IMR-90 (cell line): ENCODE data around the gene PIGM. TPM values are rescaled to one million over a fixed set of nuclear protein-coding genes. Genes with fewer than 3 reads are reported as not detected.

ENCODE experiments used
- ATAC-seq: fragments of 200-7000 bp; cut with Tn5 transposase; 2 replicates; pipeline ENCODE4 v1.9.1; 2020; ENCODE audit warnings: low read depth, mild to moderate bottlenecking, moderate library complexity
- BruUV-seq: library from RNA; stranded (reverse); fragments of 400-500 nt; replicated peaks from 2 replicates; lab custom pipeline; 2021; lab: Mats Ljungman, UMichigan
- CTCF ChIA-PET: fragments of 300-600 bp; formaldehyde crosslinking; extraction: SDS; loops from one replicate; lab custom pipeline; 2021; ENCODE audit warnings: antibody characterized with exemption; lab: Yijun Ruan, JAX
- POLR2A ChIA-PET: fragments of 300-600 bp; sonication (Branson Sonifier 250); formaldehyde crosslinking; loops from one replicate; lab custom pipeline; 2022; ENCODE audit warnings: antibody characterized with exemption; ENCODE audit not compliant: unreplicated experiment; lab: Charles Lee
- DNase-seq: peaks from one replicate; pipeline ENCODE4 v3.0.0; 2013
- H2AFZ ChIP-seq: replicated peaks from 2 replicates; pipeline ENCODE3; 2013; ENCODE audit warnings: low read length, mild to moderate bottlenecking; ENCODE audit not compliant: poor library complexity
- H2AK5ac ChIP-seq: 2 replicates; pipeline ENCODE4 v1.6.1; 2013; ENCODE audit warnings: low read depth, low read length, inconsistent platforms
- H2AK9ac ChIP-seq: replicated peaks from 2 replicates; pipeline ENCODE3; 2013; ENCODE audit warnings: mild to moderate bottlenecking, low read depth, low read length, moderate library complexity; ENCODE audit not compliant: poor library complexity
- H2BK120ac ChIP-seq: 2 replicates; pipeline ENCODE4 v1.6.1; 2013; ENCODE audit warnings: low read depth, low read length, inconsistent platforms
- H2BK15ac ChIP-seq: 3 replicates; pipeline ENCODE4 v1.6.1; 2013; ENCODE audit warnings: low read depth, low read length, inconsistent platforms
- H2BK20ac ChIP-seq: 2 replicates; pipeline ENCODE4 v1.6.1; 2013; ENCODE audit warnings: low read depth, mild to moderate bottlenecking, inconsistent platforms, low read length, moderate library complexity
- H2BK5ac ChIP-seq: 2 replicates; pipeline ENCODE4 v1.6.1; 2013; ENCODE audit warnings: mild to moderate bottlenecking, low read depth, low read length, inconsistent platforms; ENCODE audit not compliant: poor library complexity, severe bottlenecking
- H3K14ac ChIP-seq: replicated peaks from 2 replicates; pipeline ENCODE4 v1.6.1; 2013; ENCODE audit warnings: low read depth, low read length, inconsistent platforms
- H3K18ac ChIP-seq: 2 replicates; pipeline ENCODE4 v1.6.1; 2013; ENCODE audit warnings: low read depth, low read length, control low read depth
- H3K23ac ChIP-seq: 2 replicates; pipeline ENCODE4 v1.6.1; 2013; ENCODE audit warnings: low read depth, low read length, inconsistent platforms
- H3K27ac ChIP-seq: 2 replicates; pipeline ENCODE4 v1.5.1; 2013; ENCODE audit warnings: mild to moderate bottlenecking, control low read depth, low read length; ENCODE audit not compliant: insufficient read depth
- H3K27me3 ChIP-seq: 2 replicates; pipeline ENCODE4 v1.6.1; 2013; ENCODE audit warnings: low read length; ENCODE audit not compliant: control insufficient read depth, insufficient read depth
- H3K36me3 ChIP-seq: 2 replicates; pipeline ENCODE4 v1.6.1; 2013; ENCODE audit warnings: low read length, mixed read lengths; ENCODE audit not compliant: control insufficient read depth, insufficient read depth
- H3K4ac ChIP-seq: 2 replicates; pipeline ENCODE4 v1.6.1; 2013; ENCODE audit warnings: low read depth, low read length, inconsistent platforms
- H3K4me1 ChIP-seq: 2 replicates; pipeline ENCODE4 v1.6.1; 2013; ENCODE audit warnings: low read length, mixed read lengths; ENCODE audit not compliant: control insufficient read depth, insufficient read depth
- H3K4me2 ChIP-seq: 2 replicates; pipeline ENCODE4 v1.6.1; 2013; ENCODE audit warnings: low read depth, mild to moderate bottlenecking, control low read depth, low read length, moderate library complexity
- H3K4me3 ChIP-seq: 2 replicates; pipeline ENCODE4 v1.5.1; 2013; ENCODE audit warnings: low read depth, mild to moderate bottlenecking, control low read depth, low read length, moderate library complexity; ENCODE audit not compliant: insufficient read depth
- H3K56ac ChIP-seq: 2 replicates; pipeline ENCODE4 v1.6.1; 2013; ENCODE audit warnings: low read length, inconsistent platforms; ENCODE audit not compliant: insufficient read depth; ENCODE audit errors: extremely low read depth
- H3K79me1 ChIP-seq, 2 experiments: 2 replicates each; pipeline ENCODE4 v1.6.1; 2013; ENCODE audit warnings: low read length in 2 of 2, inconsistent platforms in 1 of 2, low read depth in 1 of 2
- H3K9ac ChIP-seq: 2 replicates; pipeline ENCODE4 v1.6.1; 2013; ENCODE audit warnings: low read depth, low read length, control low read depth
- H3K9me1 ChIP-seq: 2 replicates; pipeline ENCODE4 v1.6.1; 2013; ENCODE audit warnings: low read length, inconsistent platforms; ENCODE audit not compliant: insufficient read depth
- H3K9me3 ChIP-seq: 2 replicates; pipeline ENCODE4 v1.6.1; 2013; ENCODE audit warnings: low read length; ENCODE audit not compliant: control insufficient read depth, insufficient read depth
- H4K20me1 ChIP-seq: 2 replicates; pipeline ENCODE4 v1.6.1; 2013; ENCODE audit warnings: low read length, inconsistent platforms; ENCODE audit not compliant: insufficient read depth
- H4K5ac ChIP-seq: 2 replicates; pipeline ENCODE4 v1.6.1; 2013; ENCODE audit warnings: mild to moderate bottlenecking, low read depth, low read length, control low read depth
- H4K8ac ChIP-seq, 2 experiments: 2 replicates each; pipeline ENCODE4 v1.6.1; 2013; ENCODE audit warnings: low read depth in 2 of 2, low read length in 2 of 2, control low read depth in 1 of 2, inconsistent platforms in 1 of 2
- H4K91ac ChIP-seq: 2 replicates; pipeline ENCODE4 v1.6.1; 2013; ENCODE audit warnings: low read depth, low read length, inconsistent platforms; ENCODE audit not compliant: insufficient read depth
- BHLHE40 ChIP-seq: fragments of 150-350 bp; IDR thresholded peaks from 2 replicates; pipeline ENCODE4 v1.6.1; 2016; ENCODE audit warnings: mild to moderate bottlenecking, low read depth, low read length
- CEBPB ChIP-seq: IDR thresholded peaks from 2 replicates; pipeline ENCODE4 v1.6.1; 2012; ENCODE audit warnings: low read depth, low read length, improper control_type of control experiment
- CHD1 ChIP-seq: IDR thresholded peaks from 2 replicates; pipeline ENCODE4 v1.6.1; 2012; ENCODE audit warnings: low read depth, low read length, improper control_type of control experiment
- FOS ChIP-seq: fragments of 150-350 bp; IDR thresholded peaks from 2 replicates; pipeline ENCODE4 v1.6.1; 2016; ENCODE audit warnings: low read depth, low read length
- MAFK ChIP-seq: IDR thresholded peaks from 2 replicates; pipeline ENCODE4 v1.6.1; 2012; ENCODE audit warnings: low read depth, low read length, improper control_type of control experiment
- MAZ ChIP-seq: IDR thresholded peaks from 2 replicates; pipeline ENCODE4 v1.6.1; 2012; ENCODE audit warnings: low read depth, mild to moderate bottlenecking, low read length, improper control_type of control experiment, moderate library complexity, borderline replicate concordance
- MXI1 ChIP-seq: IDR thresholded peaks from 2 replicates; pipeline ENCODE4 v1.6.1; 2012; ENCODE audit warnings: low read depth, mild to moderate bottlenecking, low read length, moderate library complexity, borderline replicate concordance
- NFE2L2 ChIP-seq: fragments of 150-350 bp; IDR thresholded peaks from 2 replicates; pipeline ENCODE4 v1.6.1; 2016; ENCODE audit warnings: low read depth, mild to moderate bottlenecking, low read length
- POLR2A ChIP-seq: IDR thresholded peaks from 2 replicates; pipeline ENCODE4 v1.6.1; 2012; ENCODE audit warnings: mild to moderate bottlenecking, low read depth, low read length
- RAD21 ChIP-seq: IDR thresholded peaks from 2 replicates; pipeline ENCODE4 v1.6.1; 2012; ENCODE audit warnings: low read length, improper control_type of control experiment
- RCOR1 ChIP-seq: IDR thresholded peaks from 2 replicates; pipeline ENCODE4 v1.6.1; 2012; ENCODE audit warnings: mild to moderate bottlenecking, low read length, improper control_type of control experiment; ENCODE audit not compliant: insufficient replicate concordance
- RFX5 ChIP-seq: IDR thresholded peaks from 2 replicates; pipeline ENCODE4 v1.8.0; 2012; ENCODE audit warnings: low read depth, mild to moderate bottlenecking, low read length, moderate library complexity
- SMC3 ChIP-seq: fragments of 150-350 bp; IDR thresholded peaks from 2 replicates; pipeline ENCODE4 v1.6.1; 2016; ENCODE audit warnings: low read depth, mild to moderate bottlenecking, antibody characterized with exemption, low read length, moderate library complexity
- WGBS, 2 experiments: methylation state at CpG; one replicate each; pipeline versions ENCODE4 v1.1.5 to v1.1.7; 2013; ENCODE audit warnings: missing lambda C conversion rate in 2 of 2; ENCODE audit not compliant: insufficient read length in 1 of 2; ENCODE audit errors: extremely low coverage in 2 of 2; 5-methylcytosine and 5-hydroxymethylcytosine counted together
- dilution Hi-C: fragments of 300-500 bp; cut with HindIII; formaldehyde crosslinking; loops from one replicate; pipeline ENCODE4 v1.14.3; 2018; ENCODE audit warnings: low sequenced_read_pairs; ENCODE audit not compliant: unreplicated experiment
- in situ Hi-C: fragments of 300-500 bp; cut with MboI; formaldehyde crosslinking; loops from 3 replicates; pipeline ENCODE4 v1.14.3; 2019; ENCODE audit warnings: low sequenced_read_pairs, inconsistent platforms, mixed read lengths
- intact Hi-C: fragments of 100-400 bp; cut with micrococcal nuclease; formaldehyde crosslinking; loops from 2 replicates; pipeline ENCODE4 v1.10.0; 2022
- polyA plus RNA-seq, 3 experiments: library from polyadenylated mRNA; depleted of rRNA; stranded (reverse); fragments of >200 nt; gene quantifications; 2 replicates each; pipeline ENCODE4 v1.2.3, GENCODE V29; 2012; ENCODE audit warnings: low replicate concordance in 1 of 3
- total RNA-seq: library from RNA; depleted of rRNA; stranded (reverse); fragments of >200 nt; gene quantifications from 2 replicates; pipeline ENCODE4 v1.2.3, GENCODE V29; 2012
- TF ChIP-seq, protein P1 (sequence below): fragments of 150-350 bp; IDR thresholded peaks from 2 replicates; pipeline ENCODE4 v1.6.1; 2016; ENCODE audit warnings: low read depth, mild to moderate bottlenecking, low read length, moderate library complexity, borderline replicate concordance
- TF ChIP-seq, protein P2 (sequence below): fragments of 150-350 bp; IDR thresholded peaks from 2 replicates; pipeline ENCODE4 v1.6.1; 2017; ENCODE audit warnings: mild to moderate bottlenecking, antibody characterized with exemption, low read length, low read depth
- TF ChIP-seq, protein P3 (sequence below): conservative IDR thresholded peaks from 2 replicates; pipeline ENCODE4 v1.5.1; 2012; ENCODE audit warnings: mild to moderate bottlenecking, low read depth, low read length, improper control_type of control experiment

Gene PIGM
- total and polyA plus RNA-seq, 2 of the 4 experiments (the other 2 are of a cell fraction) = 2.9 TPM

DNA sequence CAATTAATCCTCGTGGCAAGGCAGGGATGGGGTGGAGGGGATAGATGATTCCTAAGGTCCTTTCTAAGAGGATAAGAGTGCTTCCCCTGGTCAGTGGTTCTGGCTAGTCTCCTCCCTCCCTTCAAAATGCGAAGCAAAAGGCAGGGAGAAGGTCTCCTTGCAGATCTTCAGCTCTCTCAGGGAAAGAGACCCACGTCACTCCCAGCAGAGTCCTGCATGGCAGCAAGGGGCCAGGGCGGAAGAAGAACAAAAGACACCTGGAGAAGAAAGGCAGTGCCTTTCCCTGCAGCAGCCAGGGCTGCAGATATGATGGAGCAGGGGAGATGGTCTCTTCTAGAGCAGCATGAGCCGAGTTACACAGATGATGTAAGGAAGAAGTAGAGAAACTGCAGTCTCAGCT is 48.1 kb downstream of the PIGM start:
- H2AK5ac ChIP-seq = no peak overlapping the region
- CTCF ChIA-PET = interaction anchor here (0.9 kb wide), 1 partner anchor 24 kb away, joined by 4 read pairs; no protein-coding TSS in a partner anchor
- no peak overlapping the region for H4K5ac ChIP-seq
- H3K9ac ChIP-seq = no peak overlapping the region
- H3K9me1 ChIP-seq = no peaks in the 10 kb centered on the region
- H3K4ac ChIP-seq = no peak overlapping the region
- no peak overlapping the region for H2BK20ac ChIP-seq
- no peak overlapping the region for H3K18ac ChIP-seq
- no peaks in the 10 kb centered on the region for H4K20me1 ChIP-seq
- H3K9me3 ChIP-seq = no peaks in the 10 kb centered on the region
- no peak overlapping the region for H3K23ac ChIP-seq
- H3K14ac ChIP-seq = no peak overlapping the region
- no TSS peak for BruUV-seq
- WGBS, 2 experiments = 17% methylated on average over 1 of the region's 5 CpGs; no CpG with 5 or more reads in 1 of the 2 experiments
- H4K8ac ChIP-seq = no peak overlapping the region
- no peaks in the 10 kb centered on the region for H3K79me1 ChIP-seq
- ATAC-seq (no peak), DNase-seq (no peak)
- H2BK120ac ChIP-seq = no peak overlapping the region
- no peak overlapping the region for H2AK9ac ChIP-seq
- H3K27ac ChIP-seq = no peak overlapping the region
- dilution Hi-C loops (no loop called here), in situ Hi-C loops (no loop called here), intact Hi-C loops (no loop called here)
- H3K56ac ChIP-seq = no peak overlapping the region
- peaks cover 22% of the 10 kb centered on the region for H3K27me3 ChIP-seq
- no peak overlapping the region for H2AFZ ChIP-seq
- H2BK5ac ChIP-seq = no peak overlapping the region
- H3K4me3 ChIP-seq = no peak overlapping the region
- POLR2A ChIA-PET = no interaction called here
- no peaks in the 10 kb centered on the region; the same call in 1 of the 2 replicates for H3K36me3 ChIP-seq
- TF ChIP-seq MXI1 (no peak), RAD21 (no peak), FOS (no peak), MAZ (no peak), SMC3 (no peak), CEBPB (no peak), BHLHE40 (no peak), RFX5 (no peak), CHD1 (no peak), RCOR1 (no peak), POLR2A (no peak), MAFK (no peak), NFE2L2 (no peak)
- TF ChIP-seq, protein P1, sequence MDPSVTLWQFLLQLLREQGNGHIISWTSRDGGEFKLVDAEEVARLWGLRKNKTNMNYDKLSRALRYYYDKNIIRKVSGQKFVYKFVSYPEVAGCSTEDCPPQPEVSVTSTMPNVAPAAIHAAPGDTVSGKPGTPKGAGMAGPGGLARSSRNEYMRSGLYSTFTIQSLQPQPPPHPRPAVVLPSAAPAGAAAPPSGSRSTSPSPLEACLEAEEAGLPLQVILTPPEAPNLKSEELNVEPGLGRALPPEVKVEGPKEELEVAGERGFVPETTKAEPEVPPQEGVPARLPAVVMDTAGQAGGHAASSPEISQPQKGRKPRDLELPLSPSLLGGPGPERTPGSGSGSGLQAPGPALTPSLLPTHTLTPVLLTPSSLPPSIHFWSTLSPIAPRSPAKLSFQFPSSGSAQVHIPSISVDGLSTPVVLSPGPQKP = no peak
- TF ChIP-seq, protein P2, sequence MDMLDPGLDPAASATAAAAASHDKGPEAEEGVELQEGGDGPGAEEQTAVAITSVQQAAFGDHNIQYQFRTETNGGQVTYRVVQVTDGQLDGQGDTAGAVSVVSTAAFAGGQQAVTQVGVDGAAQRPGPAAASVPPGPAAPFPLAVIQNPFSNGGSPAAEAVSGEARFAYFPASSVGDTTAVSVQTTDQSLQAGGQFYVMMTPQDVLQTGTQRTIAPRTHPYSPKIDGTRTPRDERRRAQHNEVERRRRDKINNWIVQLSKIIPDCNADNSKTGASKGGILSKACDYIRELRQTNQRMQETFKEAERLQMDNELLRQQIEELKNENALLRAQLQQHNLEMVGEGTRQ = no peak
- TF ChIP-seq, protein P3, sequence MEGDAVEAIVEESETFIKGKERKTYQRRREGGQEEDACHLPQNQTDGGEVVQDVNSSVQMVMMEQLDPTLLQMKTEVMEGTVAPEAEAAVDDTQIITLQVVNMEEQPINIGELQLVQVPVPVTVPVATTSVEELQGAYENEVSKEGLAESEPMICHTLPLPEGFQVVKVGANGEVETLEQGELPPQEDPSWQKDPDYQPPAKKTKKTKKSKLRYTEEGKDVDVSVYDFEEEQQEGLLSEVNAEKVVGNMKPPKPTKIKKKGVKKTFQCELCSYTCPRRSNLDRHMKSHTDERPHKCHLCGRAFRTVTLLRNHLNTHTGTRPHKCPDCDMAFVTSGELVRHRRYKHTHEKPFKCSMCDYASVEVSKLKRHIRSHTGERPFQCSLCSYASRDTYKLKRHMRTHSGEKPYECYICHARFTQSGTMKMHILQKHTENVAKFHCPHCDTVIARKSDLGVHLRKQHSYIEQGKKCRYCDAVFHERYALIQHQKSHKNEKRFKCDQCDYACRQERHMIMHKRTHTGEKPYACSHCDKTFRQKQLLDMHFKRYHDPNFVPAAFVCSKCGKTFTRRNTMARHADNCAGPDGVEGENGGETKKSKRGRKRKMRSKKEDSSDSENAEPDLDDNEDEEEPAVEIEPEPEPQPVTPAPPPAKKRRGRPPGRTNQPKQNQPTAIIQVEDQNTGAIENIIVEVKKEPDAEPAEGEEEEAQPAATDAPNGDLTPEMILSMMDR = no peak
- peaks cover 4% of the 10 kb centered on the region; the same call in 1 of the 2 replicates for H3K4me1 ChIP-seq
- no peak overlapping the region for H2BK15ac ChIP-seq
- no peak overlapping the region for H4K91ac ChIP-seq
- no peak overlapping the region for H3K4me2 ChIP-seq
